RWPE1 (cell line): Measurements from ENCODE around the gene ELF3.

Experiments used
- CTCF ChIA-PET: fragments of 350-600 bp; sonication (Branson Sonifier 250); formaldehyde crosslinking; extraction: SDS; loops from one replicate; lab custom pipeline; 2021; lab: Yijun Ruan, JAX
- POLR2A ChIA-PET: fragments of 400-600 bp; formaldehyde crosslinking; extraction: SDS; loops from one replicate; lab custom pipeline; 2020; ENCODE audit warnings: antibody characterized with exemption; ENCODE audit not compliant: low non-redundant PET; lab: Yijun Ruan, JAX
- DNase-seq: peaks from one replicate; pipeline ENCODE4 v3.0.0; 2012; ENCODE audit warnings: low spot score
- H3K27ac ChIP-seq: fragments of 450-650 bp; 2 replicates; pipeline ENCODE4 v1.5.1; 2017
- TF ChIP-seq, protein P1 (sequence below): fragments of 450-650 bp; conservative IDR thresholded peaks from 2 replicates; pipeline ENCODE4 v1.5.1; 2017; ENCODE audit warnings: low read depth, mild to moderate bottlenecking

The ELF3 gene

DNA sequence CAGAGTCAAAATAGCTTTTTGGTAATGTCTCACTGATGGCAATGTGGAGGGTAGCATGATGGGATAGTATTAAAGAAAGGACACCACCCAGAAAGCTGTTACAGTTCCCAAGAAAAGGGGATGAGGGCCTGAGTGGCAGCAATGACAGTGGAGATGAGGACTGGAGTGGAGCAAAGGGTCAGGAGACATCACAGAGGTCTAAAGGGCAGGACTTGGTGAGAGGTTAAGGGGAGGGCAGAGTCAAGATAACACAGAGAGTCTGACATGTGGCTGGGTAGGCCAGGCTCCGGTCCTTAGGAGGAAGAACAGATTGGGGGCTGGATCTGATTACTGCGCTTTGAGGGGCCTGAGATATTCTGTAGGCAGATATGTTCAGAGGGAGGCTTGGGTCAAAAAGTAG, 19.3 kb downstream of the ELF3 start:
- POLR2A ChIA-PET = no interaction called here
- CTCF ChIA-PET = no interaction called here
- DNase-seq = no peak

DNA sequence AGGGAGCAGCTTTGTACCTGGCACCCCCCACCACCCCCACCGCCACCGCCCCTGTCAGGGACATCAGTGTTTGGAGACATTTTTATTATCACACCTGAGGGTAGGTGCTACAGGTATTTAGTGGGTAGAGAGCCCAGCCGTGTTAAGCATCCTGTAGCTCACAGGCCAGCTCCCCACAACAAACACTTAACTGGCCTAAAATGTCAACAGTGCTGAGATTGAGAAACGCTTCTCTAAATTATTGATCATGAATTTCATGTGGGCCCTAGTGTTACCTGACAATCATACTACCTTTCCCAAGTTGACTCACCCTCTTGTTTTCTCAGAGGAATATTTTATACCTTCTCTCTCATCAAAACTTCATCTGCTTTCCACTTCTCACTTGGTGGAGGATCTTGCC, 21.4 kb downstream of the ELF3 start:
- no peak for DNase-seq
- ChIA-PET CTCF (interaction anchor here (0.6 to 0.9 kb wide), 3 partner anchors 11 to 413 kb away, joined by 3 read pairs; no protein-coding TSS in a partner anchor), POLR2A (no interaction called here)
- TF ChIP-seq, protein P1, sequence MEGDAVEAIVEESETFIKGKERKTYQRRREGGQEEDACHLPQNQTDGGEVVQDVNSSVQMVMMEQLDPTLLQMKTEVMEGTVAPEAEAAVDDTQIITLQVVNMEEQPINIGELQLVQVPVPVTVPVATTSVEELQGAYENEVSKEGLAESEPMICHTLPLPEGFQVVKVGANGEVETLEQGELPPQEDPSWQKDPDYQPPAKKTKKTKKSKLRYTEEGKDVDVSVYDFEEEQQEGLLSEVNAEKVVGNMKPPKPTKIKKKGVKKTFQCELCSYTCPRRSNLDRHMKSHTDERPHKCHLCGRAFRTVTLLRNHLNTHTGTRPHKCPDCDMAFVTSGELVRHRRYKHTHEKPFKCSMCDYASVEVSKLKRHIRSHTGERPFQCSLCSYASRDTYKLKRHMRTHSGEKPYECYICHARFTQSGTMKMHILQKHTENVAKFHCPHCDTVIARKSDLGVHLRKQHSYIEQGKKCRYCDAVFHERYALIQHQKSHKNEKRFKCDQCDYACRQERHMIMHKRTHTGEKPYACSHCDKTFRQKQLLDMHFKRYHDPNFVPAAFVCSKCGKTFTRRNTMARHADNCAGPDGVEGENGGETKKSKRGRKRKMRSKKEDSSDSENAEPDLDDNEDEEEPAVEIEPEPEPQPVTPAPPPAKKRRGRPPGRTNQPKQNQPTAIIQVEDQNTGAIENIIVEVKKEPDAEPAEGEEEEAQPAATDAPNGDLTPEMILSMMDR = no peak
- no peak overlapping the region for H3K27ac ChIP-seq

More for the DNA sequence above, 19.3 kb downstream of the ELF3 start:
- H3K27ac ChIP-seq = no peak overlapping the region
- TF ChIP-seq, protein P1 = no peak

DNA sequence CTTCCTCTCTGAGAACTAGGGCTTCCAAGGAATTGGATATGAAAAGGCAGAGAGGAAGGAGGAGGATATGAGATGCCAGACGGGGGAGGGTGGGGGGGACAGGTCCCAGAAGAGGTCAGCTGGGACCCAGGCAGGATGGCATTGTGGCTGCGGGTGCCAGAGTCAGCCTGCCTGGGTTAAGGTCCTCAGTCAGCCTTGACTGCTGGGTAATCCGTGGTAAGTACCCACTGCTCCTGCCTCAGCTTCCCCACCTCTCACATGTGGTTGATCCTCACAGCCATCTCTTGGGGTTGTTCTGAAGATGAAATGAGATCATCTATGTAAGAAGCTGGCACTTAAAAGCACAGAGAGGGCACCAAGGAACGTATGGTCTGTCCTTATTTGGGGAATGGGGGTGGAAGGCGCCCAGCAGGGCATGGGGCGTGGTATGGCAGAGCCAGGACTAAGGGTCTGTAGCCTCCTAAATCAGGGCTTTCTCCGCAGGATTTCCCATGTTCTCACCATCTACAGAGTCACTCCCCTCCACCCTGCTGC, 23.8 kb downstream of the ELF3 start:
- H3K27ac ChIP-seq = peak overlapping the region; percentile 68
- POLR2A ChIA-PET = interaction anchor here (1.2 kb wide), 2 partner anchors 11 to 24 kb away, joined by 3 to 5 read pairs; partner anchors contain the start of gene ELF3
- no peak for DNase-seq
- TF ChIP-seq, protein P1 = no peak
- CTCF ChIA-PET = interaction anchor here (1.3 to 1.8 kb wide), 3 partner anchors 9 to 34 kb away, joined by 4 to 6 read pairs (median 5); no protein-coding TSS in a partner anchor

DNA sequence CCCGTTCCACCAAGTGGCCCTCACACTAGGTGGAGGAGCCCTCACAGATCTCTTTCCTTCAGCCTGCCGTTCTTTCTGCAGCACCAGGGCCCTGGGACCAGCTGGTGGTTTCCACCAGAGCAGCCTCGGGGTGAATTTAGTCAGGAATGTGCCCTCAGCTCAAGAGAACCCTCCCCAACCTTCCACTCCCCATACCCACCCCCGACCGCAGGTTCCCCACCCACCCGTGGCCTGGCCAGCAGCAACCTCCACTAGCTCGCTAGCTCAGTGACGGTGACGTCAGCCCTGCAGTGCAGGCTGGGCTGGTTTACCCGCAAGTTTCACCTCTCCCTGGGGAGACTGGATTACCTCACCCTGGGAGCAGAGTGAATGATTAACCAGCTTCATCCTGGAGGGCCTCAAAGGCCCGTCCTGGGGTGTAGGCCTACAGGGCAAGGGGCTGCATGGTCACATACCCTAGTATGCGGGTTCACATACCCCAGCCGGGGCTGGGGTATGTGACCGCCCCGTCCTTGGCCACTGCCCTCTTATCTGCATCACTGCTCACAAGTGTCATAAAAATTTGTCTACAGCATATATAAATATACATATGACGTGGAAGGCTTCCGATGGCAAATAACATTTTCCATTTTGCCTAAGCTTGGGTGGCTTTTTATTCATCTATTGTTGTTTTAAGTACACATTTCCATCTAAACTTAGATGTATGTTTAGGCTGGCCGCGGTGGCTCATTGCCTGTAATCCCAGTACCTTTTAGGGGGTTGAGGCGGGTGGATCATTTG, 24.5 kb downstream of the ELF3 start:
- H3K27ac ChIP-seq = peak overlapping the region; percentile 68
- CTCF ChIA-PET = interaction anchor here (0.7 to 1.8 kb wide), 6 partner anchors 10 to 187 kb away, joined by 3 to 7 read pairs (median 5); partner anchors contain the start of gene ELF3
- TF ChIP-seq, protein P1 = no peak
- DNase-seq = peak; percentile 95
- POLR2A ChIA-PET = interaction anchor here (1.0 to 1.2 kb wide), 3 partner anchors 11 to 25 kb away, joined by 3 to 5 read pairs (median 3); partner anchors contain the start of gene ELF3

DNA sequence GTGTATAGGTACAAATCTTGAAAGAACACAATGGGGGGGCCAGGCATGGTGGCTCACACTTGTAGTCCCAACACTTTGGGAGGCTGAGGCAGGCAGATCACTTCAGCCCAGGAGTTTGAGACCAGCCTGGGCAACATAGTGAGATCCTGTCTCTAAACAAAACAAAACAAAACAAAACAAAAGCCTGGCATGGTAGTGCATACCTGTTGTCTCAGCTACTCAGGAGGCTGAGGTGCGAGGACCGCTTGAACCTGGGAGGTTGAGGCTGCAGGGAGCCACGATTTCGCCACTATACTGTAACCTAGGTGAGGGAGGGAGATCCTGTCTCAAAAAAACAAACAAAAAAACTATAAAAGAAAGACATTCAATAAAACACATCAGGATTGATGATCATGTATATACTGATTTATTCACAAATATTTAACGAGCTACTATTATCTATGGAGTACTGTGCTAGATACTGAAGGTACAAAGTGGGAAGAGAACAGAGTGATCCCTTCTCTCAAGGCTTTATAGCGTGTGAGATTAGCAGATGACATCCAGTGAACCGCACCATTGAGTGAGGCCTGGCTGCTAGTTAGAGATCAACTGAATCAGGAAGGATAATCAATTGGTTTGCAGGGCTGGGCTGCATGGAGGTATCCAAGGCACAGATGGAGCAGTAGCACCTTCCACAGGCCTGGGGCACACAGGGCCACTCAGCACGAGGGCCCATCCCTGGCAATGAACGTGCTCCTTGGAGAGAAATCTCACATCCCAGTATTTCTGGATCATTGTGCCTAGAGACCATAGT, 26.4 kb downstream of the ELF3 start:
- CTCF ChIA-PET = interaction anchor here (0.5 to 0.7 kb wide), 3 partner anchors 25 to 1326 kb away, joined by 3 to 4 read pairs (median 3); no protein-coding TSS in a partner anchor
- POLR2A ChIA-PET = no interaction called here
- TF ChIP-seq, protein P1 = no peak
- no peak for DNase-seq
- H3K27ac ChIP-seq = no peak overlapping the region
